ENCODE data around the gene TENM3. TPM values are rescaled to one million over a fixed set of nuclear protein-coding genes. Genes with fewer than 3 reads are reported as not detected.

Gene TENM3
- total RNA-seq, 4 donors from 2014 or later: 0.69 to 8.2 (median 2.3) TPM

- 44 to 70% methylated on average over 4 of the region's 4 CpGs for WGBS, 2 donors
- no peak for DNase-seq (ENCODE audit: low spot score in 2 of 2)
- intact Hi-C loops (cut with DNase I; ENCODE audit: low total_unique reads): no loop called here
- TF ChIP-seq CTCF (IDR thresholded peaks at IDR 0.05) (no peak), POLR2A (IDR thresholded peaks at IDR 0.05) (no peak)
- H3K4me3 ChIP-seq (ENCODE audit: low read depth, poor library complexity, severe bottlenecking): no peak overlapping the region
These were observed 100.3 kb downstream of the TENM3 start for GRCh38 chr4:182343453-182343852.

- DNase-seq (ENCODE audit: low spot score in 2 of 2): no peak
- TF ChIP-seq CTCF (IDR thresholded peaks at IDR 0.05): no peak
- no peak for TF ChIP-seq POLR2A (IDR thresholded peaks at IDR 0.05)
- 67 to 70% methylated on average over 6 of the region's 6 CpGs for WGBS, 2 donors
- intact Hi-C loops (cut with DNase I; ENCODE audit: low total_unique reads): no loop called here
- H3K4me3 ChIP-seq (ENCODE audit: low read depth, poor library complexity, severe bottlenecking): no peak overlapping the region
These were observed 101.8 kb downstream of the TENM3 start for GRCh38 chr4:182344968-182345367.

GRCh38 chr4:182346250-182346649 is 103.0 kb downstream of the TENM3 start:
- no peak for DNase-seq (ENCODE audit: low spot score in 2 of 2)
- intact Hi-C loops (cut with DNase I; ENCODE audit: low total_unique reads): no loop called here
- no peak overlapping the region for H3K4me3 ChIP-seq (ENCODE audit: low read depth, poor library complexity, severe bottlenecking)
- TF ChIP-seq POLR2A (IDR thresholded peaks at IDR 0.05) (no peak), CTCF (IDR thresholded peaks at IDR 0.05) (no peak)
- WGBS, 2 donors: 80 to 81% methylated on average over 7 of the region's 7 CpGs

- DNase-seq (ENCODE audit: low spot score in 2 of 2): no peak
- 62 to 74% methylated on average over 11 of the region's 11 CpGs for WGBS, 2 donors
- intact Hi-C loops (cut with DNase I; ENCODE audit: low total_unique reads): no loop called here
- TF ChIP-seq POLR2A (IDR thresholded peaks at IDR 0.05) (no peak), CTCF (IDR thresholded peaks at IDR 0.05) (no peak)
- no peak overlapping the region for H3K4me3 ChIP-seq (ENCODE audit: low read depth, poor library complexity, severe bottlenecking)
These were observed 103.6 kb downstream of the TENM3 start for GRCh38 chr4:182346675-182347375.

GRCh38 chr4:182348779-182349326 is 105.7 kb downstream of the TENM3 start:
- TF ChIP-seq CTCF (IDR thresholded peaks at IDR 0.05) (no peak), POLR2A (IDR thresholded peaks at IDR 0.05) (no peak)
- intact Hi-C loops (cut with DNase I; ENCODE audit: low total_unique reads): no loop called here
- no peak for DNase-seq (ENCODE audit: low spot score in 2 of 2)
- 73 to 77% methylated on average over 5 of the region's 5 CpGs for WGBS, 2 donors
- no peak overlapping the region for H3K4me3 ChIP-seq (ENCODE audit: low read depth, poor library complexity, severe bottlenecking)

Data from lower leg skin (tissue), 4 donors.